Naive thymus-derived CD8-positive, alpha-beta T cell (primary cell): Measurements from ENCODE around the gene EFHC2. TPM values are rescaled to one million over a fixed set of nuclear protein-coding genes. Genes with fewer than 3 reads are reported as not detected.
A peak's percentile ranks its signal among the peaks of the same experiment; 100 is the strongest.

ENCODE experiments used
- ATAC-seq, 2 donors: fragments of 150-1000 bp; cut with Tn5 transposase in 1 of 2; sonication (Bioruptor Pico), chemical (Tn5 transposase) in 1 of 2; 1 replicate in 1 of 2; 2 replicates in 1 of 2; pipeline ENCODE4 v1.10.0; 2021; ENCODE audit warnings: mild to moderate bottlenecking in 2 of 2, moderate library complexity in 2 of 2
- POLR2A ChIA-PET: fragments of 350-600 bp; sonication (Branson Sonifier 250); formaldehyde crosslinking; loops from one replicate; lab custom pipeline; 2021; ENCODE audit warnings: antibody characterized with exemption; lab: Charles Lee
- DNase-seq, 10 donors: peaks; one replicate each; pipeline versions ENCODE4 v3.0.0 to v3.0.0-alpha.2; 2020 to 2022
- H3K27ac Mint-ChIP-seq, 10 donors: one replicate each; pipeline ENCODE4 v1.8.0; 2020 to 2022; ENCODE audit warnings: mild to moderate bottlenecking in 10 of 10, mixed read lengths in 10 of 10, moderate library complexity in 4 of 10, inconsistent platforms in 1 of 10
- H3K27me3 Mint-ChIP-seq, 5 donors: one replicate each; pipeline ENCODE4 v1.8.0; 2021 to 2022; ENCODE audit warnings: mixed read lengths in 5 of 5
- H3K36me3 Mint-ChIP-seq, 3 donors: one replicate each; pipeline ENCODE4 v1.8.0; 2020 to 2022; ENCODE audit warnings: mixed read lengths in 3 of 3, mild to moderate bottlenecking in 2 of 3, inconsistent platforms in 1 of 3
- H3K4me1 Mint-ChIP-seq, 4 donors: one replicate each; pipeline ENCODE4 v1.8.0; 2021 to 2022; ENCODE audit warnings: mixed read lengths in 4 of 4
- H3K4me3 Mint-ChIP-seq, 10 donors: one replicate each; pipeline ENCODE4 v1.8.0; 2020 to 2022; ENCODE audit warnings: mild to moderate bottlenecking in 10 of 10, mixed read lengths in 10 of 10, moderate library complexity in 6 of 10, inconsistent platforms in 1 of 10
- H3K9me3 Mint-ChIP-seq, 9 donors: one replicate each; pipeline ENCODE4 v1.8.0; 2020 to 2022; ENCODE audit warnings: mixed read lengths in 9 of 9, mild to moderate bottlenecking in 3 of 9, inconsistent platforms in 1 of 9, moderate library complexity in 1 of 9
- polyA plus RNA-seq, 3 donors: library from polyadenylated mRNA; unstranded; fragments of 300-500 nt; fragmentation: Illumina TruSeq; gene quantifications; one replicate each; pipeline ENCODE4 v1.2.3, GENCODE V29; 2021
- total RNA-seq, 8 experiments: library from RNA in 2 of 8; stranded (reverse) in 2 of 8; gene quantifications; one replicate each; pipeline ENCODE4 v1.2.3 and lab custom pipeline; 2021 to 2026

The EFHC2 gene
- total RNA-seq (1 to 10 TPM; 2.0 TPM), polyA plus RNA-seq (1 to 10 TPM; 3.1 to 3.5 (median 3.3) TPM), total RNA-seq (lab: John Stamatoyannopoulos, UW) (0 to 44.1 (median 4.8) reads per million in 6 experiments)

DNA sequence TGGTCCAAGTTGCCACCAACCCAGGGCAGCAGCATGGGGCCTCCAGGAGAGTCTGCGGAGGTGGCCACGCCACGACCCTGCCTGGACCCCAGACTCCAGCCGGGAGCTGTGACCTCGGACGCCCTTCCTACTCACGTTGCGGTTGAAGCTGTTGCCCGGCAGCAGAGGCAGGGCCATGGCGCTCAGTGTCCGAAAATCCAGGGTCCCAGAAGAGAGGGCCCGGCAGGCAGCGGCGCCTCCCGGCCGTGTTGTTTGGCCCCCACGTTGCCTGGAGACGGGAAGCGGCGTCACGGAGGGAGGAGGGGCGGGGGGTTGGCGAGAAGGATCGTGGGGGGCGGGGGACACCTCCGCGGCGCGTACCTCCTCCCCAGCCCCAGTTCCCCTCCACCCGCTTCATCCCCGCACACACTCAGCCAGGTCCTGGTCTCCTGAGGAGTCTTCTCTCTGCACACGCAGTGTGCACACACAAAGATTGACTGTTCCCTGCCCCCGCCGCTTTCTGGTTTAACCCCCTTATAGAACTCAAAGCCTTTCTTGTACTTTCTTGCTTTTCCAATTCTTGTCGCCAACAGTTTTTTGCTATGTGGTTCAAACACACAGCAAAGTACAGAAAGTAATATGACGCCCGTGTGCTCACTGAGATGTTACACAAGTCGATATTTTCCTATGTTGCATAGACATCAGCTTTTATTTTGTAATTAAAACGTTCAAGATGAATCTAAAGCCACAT lies at the start of gene EFHC2:
Gene EFHC2, minus strand, starts transcription at position 261 of the 730 bp plus-strand sequence. Its CDS starts 84 bp downstream, at position 177.
- DNase-seq = peak; percentile 48 to 84 (median 66)
- H3K9me3 Mint-ChIP-seq = no peaks in the 10 kb centered on the region

GRCh38 chrX:44392767-44393166 lies 49.3 kb upstream of the EFHC2 start:
- H3K9me3 Mint-ChIP-seq = peaks cover 0 to 6% (median 0%) of the 10 kb centered on the region in 9 donors
- peaks cover 4 to 12% (median 8%) of the 10 kb centered on the region in 4 donors for H3K4me1 Mint-ChIP-seq
- H3K4me3 Mint-ChIP-seq = no peak overlapping the region
- no peaks in the 10 kb centered on the region for H3K27me3 Mint-ChIP-seq
- DNase-seq (peak in 2 of 10 donors; percentile 4 to 8), ATAC-seq (no peak)
- peak overlapping the region in 1 of 10 donors; percentile 29 for H3K27ac Mint-ChIP-seq
- no peaks in the 10 kb centered on the region for H3K36me3 Mint-ChIP-seq
- POLR2A ChIA-PET = no interaction called here

More for the DNA sequence above, at the start of gene EFHC2:
- Mint-ChIP-seq H3K36me3 (no peaks in the 10 kb centered on the region), H3K4me3 (peak within 1 kb of the TSS; percentile 86 to 99 (median 93)), H3K27me3 (no peaks in the 10 kb centered on the region), H3K4me1 (peaks cover 8 to 24% (median 16%) of the 10 kb centered on the region in 4 donors), H3K27ac (peak within 1 kb of the TSS; percentile 94 to 99 (median 98))
- POLR2A ChIA-PET = interaction anchor here (0.8 to 1.5 kb wide), 3 partner anchors 10 to 199 kb away, joined by 3 read pairs; partner anchors contain the start of gene FUNDC1
- ATAC-seq = peak; percentile 70 to 72

DNA sequence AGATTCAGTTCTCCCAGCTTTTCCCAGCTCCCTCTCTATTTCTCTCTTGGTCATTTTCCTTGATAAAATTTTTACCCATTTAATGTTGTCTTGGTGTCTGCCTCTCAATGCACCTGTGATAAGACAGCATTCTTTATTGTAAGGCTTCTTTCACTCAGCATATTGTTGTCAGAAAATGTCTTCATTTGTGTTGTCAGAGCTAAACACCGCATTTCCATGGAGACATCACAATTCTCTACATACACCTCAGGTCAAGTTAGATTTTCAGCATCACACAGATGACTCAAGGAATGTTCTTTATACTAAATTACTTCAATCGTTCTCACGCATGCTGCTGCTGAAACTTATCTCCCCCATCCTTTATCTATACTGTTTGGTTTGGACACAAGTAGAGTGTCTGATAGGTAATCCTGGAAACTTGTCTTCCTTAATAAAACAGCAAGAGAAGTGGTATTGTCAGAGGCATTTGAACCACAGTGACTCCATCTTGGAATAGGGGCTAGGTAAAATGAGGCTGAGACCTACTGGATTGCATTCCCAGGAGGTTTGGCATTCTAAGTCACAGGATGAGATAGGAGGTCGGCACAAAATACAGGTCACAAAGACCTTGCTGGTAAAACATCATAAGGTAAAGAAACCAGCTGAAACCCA lies 41.3 kb upstream of the EFHC2 start:
- Mint-ChIP-seq H3K4me3 (no peak overlapping the region), H3K27ac (no peak overlapping the region), H3K4me1 (peaks cover 0 to 1% (median 0%) of the 10 kb centered on the region in 4 donors), H3K27me3 (no peaks in the 10 kb centered on the region), H3K9me3 (no peaks in the 10 kb centered on the region), H3K36me3 (no peaks in the 10 kb centered on the region)
- DNase-seq = no peak
- POLR2A ChIA-PET = no interaction called here
- no peak for ATAC-seq

DNA sequence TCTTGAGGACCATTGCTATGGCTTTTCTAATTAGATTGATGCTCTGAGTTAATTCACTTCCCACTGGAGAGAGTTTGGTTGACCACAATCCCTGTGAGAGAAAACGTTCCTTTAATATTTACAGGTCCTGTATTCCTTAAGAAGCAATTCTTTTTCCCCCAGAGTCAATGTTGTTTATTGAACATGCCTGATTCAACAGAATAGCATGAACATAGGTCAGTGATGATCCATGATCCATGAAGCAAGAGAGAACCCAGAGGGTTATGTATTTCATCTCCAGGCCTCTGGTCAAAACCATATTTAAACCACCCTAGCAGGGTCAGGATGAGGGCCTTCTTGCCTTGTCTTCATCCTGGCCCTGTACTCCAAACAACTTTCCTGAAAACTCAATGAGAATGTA lies 39.4 kb upstream of the EFHC2 start:
- DNase-seq (no peak), ATAC-seq (no peak)
- H3K4me1 Mint-ChIP-seq = peaks cover 0 to 1% (median 0%) of the 10 kb centered on the region in 4 donors
- no peak overlapping the region for H3K4me3 Mint-ChIP-seq
- no peaks in the 10 kb centered on the region for H3K36me3 Mint-ChIP-seq
- H3K27ac Mint-ChIP-seq = no peak overlapping the region
- H3K27me3 Mint-ChIP-seq = no peaks in the 10 kb centered on the region
- no peaks in the 10 kb centered on the region for H3K9me3 Mint-ChIP-seq
- POLR2A ChIA-PET = no interaction called here

DNA sequence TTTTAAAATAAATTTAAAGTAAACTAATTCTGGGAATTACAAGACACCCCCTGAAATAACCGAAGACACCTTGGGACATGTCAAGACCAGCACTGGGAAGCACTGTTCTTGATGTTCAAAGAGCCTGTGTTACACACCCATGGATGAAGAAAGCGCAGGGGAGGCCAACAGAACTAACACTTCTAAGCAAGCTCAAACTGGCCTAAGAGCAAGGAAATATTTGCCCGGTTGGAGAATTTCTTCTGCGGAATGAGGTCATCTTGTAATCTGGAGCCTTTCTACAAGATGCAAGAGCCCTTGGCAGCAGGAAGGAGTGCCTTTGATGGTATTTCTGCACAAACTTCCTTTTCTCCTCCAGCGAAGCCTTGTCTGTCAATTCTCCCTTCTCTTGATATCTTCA lies 9.3 kb upstream of the EFHC2 start:
- Mint-ChIP-seq H3K27me3 (no peaks in the 10 kb centered on the region), H3K4me3 (peak overlapping the region in 4 of 10 donors; percentile 7 to 32 (median 12)), H3K36me3 (peaks cover 0 to 4% (median 0%) of the 10 kb centered on the region in 3 donors), H3K9me3 (no peaks in the 10 kb centered on the region), H3K27ac (peak overlapping the region in 1 of 10 donors; percentile 51), H3K4me1 (peaks cover 4 to 18% (median 15%) of the 10 kb centered on the region in 4 donors)
- no peak for DNase-seq
- ATAC-seq = no peak
- POLR2A ChIA-PET = no interaction called here

- H3K9me3 Mint-ChIP-seq = no peaks in the 10 kb centered on the region
- no peaks in the 10 kb centered on the region for H3K36me3 Mint-ChIP-seq
- no peak for ATAC-seq
- no peak overlapping the region for H3K27ac Mint-ChIP-seq
- no peaks in the 10 kb centered on the region for H3K27me3 Mint-ChIP-seq
- H3K4me1 Mint-ChIP-seq = peaks cover 10 to 26% (median 24%) of the 10 kb centered on the region in 4 donors
- H3K4me3 Mint-ChIP-seq = no peak overlapping the region
- POLR2A ChIA-PET = no interaction called here
- DNase-seq = no peak
These were observed 6.1 kb upstream of the EFHC2 start for GRCh38 chrX:44349561-44349960.

DNA sequence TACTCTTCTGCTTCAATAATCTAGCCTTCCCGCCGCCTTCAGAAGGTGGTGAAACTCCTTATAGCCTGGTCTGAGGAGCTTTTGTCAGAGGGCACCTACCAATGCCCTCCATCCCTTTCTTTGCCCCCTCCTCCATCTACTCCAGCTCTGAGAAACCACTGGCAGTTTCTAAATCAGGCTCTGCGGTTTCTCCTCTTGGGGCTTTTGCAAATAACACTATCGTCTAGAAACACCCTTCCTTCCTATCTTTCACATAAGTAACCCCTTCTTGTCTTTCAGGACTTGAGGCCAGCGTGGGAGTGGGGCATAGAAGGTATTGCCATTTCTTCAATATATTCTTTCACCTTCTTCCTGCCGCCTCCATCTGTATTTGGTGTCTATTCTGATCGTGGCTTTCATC lies 1.2 kb upstream of the EFHC2 start:
- peaks cover 8 to 23% (median 16%) of the 10 kb centered on the region in 4 donors for H3K4me1 Mint-ChIP-seq
- peak overlapping the region; percentile 86 to 99 (median 93) for H3K4me3 Mint-ChIP-seq
- H3K27me3 Mint-ChIP-seq = no peaks in the 10 kb centered on the region
- peak overlapping the region; percentile 94 to 99 (median 98) for H3K27ac Mint-ChIP-seq
- ATAC-seq (peak; percentile 33 to 35), DNase-seq (peak in 7 of 10 donors; percentile 1 to 60 (median 29))
- H3K9me3 Mint-ChIP-seq = no peaks in the 10 kb centered on the region
- H3K36me3 Mint-ChIP-seq = no peaks in the 10 kb centered on the region
- POLR2A ChIA-PET = interaction anchor here (0.6 to 1.5 kb wide), 2 partner anchors 32 to 198 kb away, joined by 3 to 4 read pairs; partner anchors contain the start of gene FUNDC1

- POLR2A ChIA-PET = interaction anchor here (0.6 to 1.5 kb wide), 2 partner anchors 32 to 198 kb away, joined by 3 to 4 read pairs; partner anchors contain the start of gene FUNDC1
- H3K36me3 Mint-ChIP-seq = no peaks in the 10 kb centered on the region
- peak overlapping the region; percentile 86 to 99 (median 93) for H3K4me3 Mint-ChIP-seq
- no peaks in the 10 kb centered on the region for H3K27me3 Mint-ChIP-seq
- no peaks in the 10 kb centered on the region for H3K9me3 Mint-ChIP-seq
- ATAC-seq = peak; percentile 78 to 83
- peak overlapping the region; percentile 94 to 99 (median 98) for H3K27ac Mint-ChIP-seq
- DNase-seq = peak; percentile 39 to 84 (median 60)
- H3K4me1 Mint-ChIP-seq = peaks cover 8 to 23% (median 16%) of the 10 kb centered on the region in 4 donors
These were observed 722 bp upstream of the EFHC2 start for GRCh38 chrX:44344194-44344593.

GRCh38 chrX:44342866-44343265 lies 606 bp downstream of the EFHC2 start:
- H3K9me3 Mint-ChIP-seq = no peaks in the 10 kb centered on the region
- POLR2A ChIA-PET = interaction anchor here (0.8 to 1.0 kb wide), 2 partner anchors 9 to 42 kb away, joined by 3 read pairs; no protein-coding TSS in a partner anchor
- peaks cover 8 to 28% (median 15%) of the 10 kb centered on the region in 4 donors for H3K4me1 Mint-ChIP-seq
- peak overlapping the region; percentile 86 to 99 (median 93) for H3K4me3 Mint-ChIP-seq
- H3K36me3 Mint-ChIP-seq = no peaks in the 10 kb centered on the region
- peak overlapping the region; percentile 80 to 99 (median 98) for H3K27ac Mint-ChIP-seq
- ATAC-seq (no peak), DNase-seq (no peak)
- H3K27me3 Mint-ChIP-seq = no peaks in the 10 kb centered on the region

DNA sequence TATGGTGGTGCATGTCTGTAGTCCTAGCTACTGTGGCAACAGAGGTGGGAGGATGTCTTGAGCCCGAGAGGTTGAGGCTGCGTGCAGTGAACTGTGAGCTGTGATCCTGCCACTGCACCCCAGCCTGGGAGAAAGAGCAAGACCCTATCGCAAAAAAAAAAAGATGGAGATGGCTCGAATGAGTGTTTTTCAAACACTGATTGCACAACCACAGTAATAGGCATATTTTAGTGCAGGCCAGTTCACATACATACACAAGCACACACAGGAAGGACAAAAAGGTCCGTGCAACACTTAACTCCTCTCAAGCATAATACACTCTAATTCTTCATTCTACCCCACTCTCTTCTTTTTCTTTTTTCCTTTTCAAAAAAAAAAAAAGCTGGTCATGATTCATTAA lies 5.1 kb downstream of the EFHC2 start:
- POLR2A ChIA-PET = interaction anchor here (0.7 kb wide), 1 partner anchor 88 kb away, joined by 3 read pairs; no protein-coding TSS in a partner anchor
- Mint-ChIP-seq H3K9me3 (no peaks in the 10 kb centered on the region), H3K4me1 (peaks cover 0 to 13% (median 6%) of the 10 kb centered on the region in 4 donors), H3K27ac (peak overlapping the region in 4 of 10 donors; percentile 11 to 52 (median 46)), H3K36me3 (no peaks in the 10 kb centered on the region), H3K4me3 (peak overlapping the region in 3 of 10 donors; percentile 26 to 34 (median 26)), H3K27me3 (no peaks in the 10 kb centered on the region)
- ATAC-seq (no peak), DNase-seq (no peak)

DNA sequence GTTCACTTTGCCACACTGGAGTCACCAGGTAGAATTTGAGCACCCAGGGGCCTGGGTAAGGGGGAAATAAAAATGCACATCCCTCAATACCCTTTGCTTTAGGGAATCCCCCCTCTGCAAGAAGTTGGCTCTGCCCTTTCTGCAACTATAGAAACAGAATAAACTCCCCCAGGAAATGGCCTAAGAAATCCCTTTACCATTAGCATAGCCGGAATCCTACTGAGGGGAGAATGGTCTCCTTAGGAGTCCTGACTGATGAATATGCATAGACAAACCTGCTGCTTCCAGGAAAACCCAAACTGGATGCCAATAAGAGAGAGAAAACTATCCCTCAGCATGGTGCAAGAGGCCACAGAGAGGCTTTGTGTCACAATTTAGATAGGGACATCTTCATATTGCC lies 11.0 kb downstream of the EFHC2 start:
- Mint-ChIP-seq H3K36me3 (no peaks in the 10 kb centered on the region), H3K27ac (peak overlapping the region in 1 of 10 donors; percentile 76), H3K9me3 (no peaks in the 10 kb centered on the region), H3K4me3 (peak overlapping the region in 1 of 10 donors; percentile 14), H3K27me3 (no peaks in the 10 kb centered on the region), H3K4me1 (peaks cover 14 to 35% (median 33%) of the 10 kb centered on the region in 4 donors)
- ATAC-seq (no peak), DNase-seq (no peak)
- POLR2A ChIA-PET = no interaction called here

DNA sequence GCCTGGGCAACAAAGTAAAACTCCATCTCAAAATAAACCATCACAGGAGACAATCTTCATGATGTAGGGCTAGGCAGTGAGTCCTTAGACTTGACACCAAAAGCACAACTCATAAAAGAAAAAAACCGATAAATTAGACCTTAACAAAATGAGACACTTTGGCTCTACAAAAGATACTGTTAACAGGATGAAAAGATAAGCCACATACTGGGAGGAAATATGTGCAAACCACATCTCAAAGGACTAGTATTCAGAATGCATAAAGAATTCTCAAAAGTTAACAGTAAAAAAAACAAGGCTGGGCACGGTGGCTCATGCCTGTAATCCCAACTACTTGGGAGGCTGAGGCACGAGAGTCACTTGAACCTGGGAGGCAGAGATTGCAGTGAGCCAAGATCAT lies 13.2 kb downstream of the EFHC2 start:
- ATAC-seq = peak; percentile 82 to 88
- peak in 2 of 10 donors; percentile 45 to 48 for DNase-seq
- H3K27me3 Mint-ChIP-seq = no peaks in the 10 kb centered on the region
- H3K4me1 Mint-ChIP-seq = peaks cover 14 to 39% (median 33%) of the 10 kb centered on the region in 4 donors
- peak overlapping the region in 9 of 10 donors; percentile 73 to 92 (median 86) for H3K27ac Mint-ChIP-seq
- POLR2A ChIA-PET = interaction anchor here (0.7 kb wide), 1 partner anchor 29 kb away, joined by 3 read pairs; no protein-coding TSS in a partner anchor
- peak overlapping the region in 9 of 10 donors; percentile 45 to 73 (median 64) for H3K4me3 Mint-ChIP-seq
- no peaks in the 10 kb centered on the region for H3K36me3 Mint-ChIP-seq
- H3K9me3 Mint-ChIP-seq = no peaks in the 10 kb centered on the region
